ENCODE measurements around the gene ARFGAP3. TPM values are rescaled to one million over a fixed set of nuclear protein-coding genes. Genes with fewer than 3 reads are reported as not detected.

Gene ARFGAP3
- total RNA-seq, 1 donor from 2014 or later: 20.2 TPM

DNA sequence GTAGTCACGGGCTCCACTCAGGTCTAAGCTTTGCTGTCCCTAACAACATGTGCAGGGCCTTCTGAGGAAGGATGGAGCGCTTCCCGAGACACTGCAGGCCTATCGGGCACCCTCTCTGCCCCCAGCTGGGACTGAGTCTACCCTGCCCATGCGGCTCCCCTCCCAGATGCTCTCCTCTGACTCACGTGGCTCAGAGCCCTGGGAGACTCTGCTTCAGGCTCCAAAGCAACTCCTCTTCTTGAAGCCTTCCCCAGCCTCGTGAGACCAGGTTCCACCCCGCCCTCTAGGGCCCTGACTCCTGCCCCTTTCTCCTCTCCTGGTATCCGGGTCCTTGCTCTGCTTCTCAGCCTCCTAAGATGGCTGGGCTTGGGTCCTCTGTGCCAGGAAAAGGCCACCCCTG lies 28.4 kb upstream of the ARFGAP3 start:
- ATAC-seq (no peak), DNase-seq (ENCODE audit: low spot score) (no peak)

DNA sequence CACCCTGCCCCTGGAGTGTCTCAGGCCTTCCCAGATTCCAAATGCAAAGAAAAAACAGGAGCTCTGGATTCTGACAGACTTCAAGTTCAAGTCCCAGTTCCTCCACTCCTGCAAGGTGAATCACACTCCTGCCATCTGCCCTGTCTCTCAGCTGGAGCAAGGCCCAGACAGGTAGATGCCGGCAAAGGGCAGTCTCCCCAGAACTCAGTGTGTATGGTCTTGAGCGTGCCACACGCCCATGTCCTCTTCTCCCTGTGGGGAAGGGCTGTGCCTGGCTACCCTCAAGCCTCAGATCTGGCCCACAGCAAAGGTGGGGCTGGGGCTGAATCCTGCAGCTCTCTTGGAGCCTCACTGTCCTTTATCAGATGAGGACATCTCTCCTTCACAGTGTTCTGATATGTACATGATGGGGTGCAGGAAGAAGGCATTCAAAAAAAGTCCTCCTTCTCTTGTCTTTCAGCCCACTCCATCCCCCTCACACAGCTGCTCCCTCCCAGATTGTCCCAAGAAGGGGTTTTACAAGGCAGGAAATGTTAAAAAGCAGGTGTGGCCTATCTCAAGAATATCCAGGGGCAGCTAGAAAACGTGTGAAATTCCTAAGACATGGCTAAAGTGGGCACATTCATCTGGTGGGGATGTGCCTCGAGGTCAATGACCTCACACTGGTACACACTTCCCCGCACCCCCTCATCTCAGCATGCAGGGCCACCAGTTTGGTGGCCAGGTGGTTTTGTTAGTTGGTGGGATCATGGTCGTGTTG lies 27.7 kb upstream of the ARFGAP3 start:
- DNase-seq (ENCODE audit: low spot score): no peak
- ATAC-seq: no peak

- DNase-seq (ENCODE audit: low spot score): no peak
- ATAC-seq: no peak
Measured at GRCh38 chr22:42883970-42884369, 26.9 kb upstream of the ARFGAP3 start.

DNA sequence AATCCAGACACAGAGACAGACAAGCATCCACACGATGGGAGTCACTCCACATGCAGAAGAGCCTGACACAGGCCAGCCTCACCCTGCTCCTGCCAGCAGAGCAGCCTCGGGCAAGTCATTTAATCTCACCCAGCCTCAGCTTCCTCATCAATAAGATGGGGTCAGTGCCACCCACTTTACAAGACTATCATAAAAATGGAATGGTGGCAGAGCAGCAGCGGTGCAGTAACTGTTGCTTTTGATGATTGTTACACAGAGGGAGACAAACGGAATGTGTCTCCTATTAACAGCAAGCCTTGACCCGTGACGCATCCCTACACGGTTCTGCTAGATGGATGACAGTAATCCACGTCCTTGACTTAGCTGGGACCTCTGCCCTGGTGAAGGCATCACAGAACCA lies 26.0 kb upstream of the ARFGAP3 start:
- DNase-seq (ENCODE audit: low spot score): no peak
- no peak for ATAC-seq

DNA sequence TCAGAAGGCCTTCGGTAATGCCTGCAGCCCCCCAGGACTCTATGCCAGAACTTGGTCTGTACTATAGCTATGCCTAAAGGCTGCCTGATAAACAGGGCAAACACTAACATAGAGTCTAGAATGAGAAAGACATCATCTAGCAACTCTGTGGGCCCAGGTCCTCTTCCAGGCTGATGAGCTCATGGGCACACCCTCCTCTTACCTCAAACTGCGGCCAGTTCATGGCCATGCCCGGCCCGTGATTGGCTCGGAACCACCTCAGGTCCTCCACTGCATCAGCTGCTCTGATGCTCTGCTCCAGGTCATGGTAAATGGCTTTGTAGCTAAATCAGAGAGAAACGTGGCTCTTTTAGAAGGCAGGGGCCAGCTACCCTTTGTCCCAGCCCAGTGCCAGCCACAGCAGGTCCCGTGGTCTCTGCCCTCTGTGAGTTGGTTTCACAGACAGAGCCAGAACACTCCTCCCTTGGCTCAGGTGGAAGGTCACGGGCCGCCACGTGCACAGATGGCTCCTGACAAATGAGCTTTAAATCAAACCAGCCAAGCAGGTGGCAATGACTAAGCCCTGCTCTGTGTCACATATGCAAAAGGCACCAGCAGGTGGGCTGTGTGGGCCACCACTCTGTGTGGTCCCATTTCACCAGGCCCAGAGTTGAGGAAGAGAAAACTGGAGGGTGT lies 25.0 kb upstream of the ARFGAP3 start:
- peak; percentile 96 for DNase-seq (ENCODE audit: low spot score)
- ATAC-seq: peak; percentile 86

DNA sequence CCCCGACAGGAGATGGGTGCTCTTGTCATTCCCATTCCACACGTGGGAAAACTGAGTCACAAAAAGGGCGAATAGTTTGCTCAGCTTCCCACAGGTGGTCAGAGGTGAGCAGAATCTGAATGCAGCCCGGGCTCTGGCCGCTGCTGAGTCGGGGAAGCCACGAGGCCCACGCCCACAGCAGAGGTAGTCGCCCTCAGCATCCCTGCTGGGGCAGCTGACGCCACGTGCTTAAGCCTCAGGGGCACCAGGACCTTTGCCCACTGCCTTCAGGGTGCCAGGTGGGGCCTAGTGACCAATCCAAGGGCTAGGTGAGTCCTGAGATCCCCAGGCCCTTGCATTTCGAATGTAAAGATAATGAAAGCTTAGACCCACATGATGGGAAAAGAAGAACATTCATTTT lies 24.2 kb upstream of the ARFGAP3 start:
- ATAC-seq (no peak), DNase-seq (ENCODE audit: low spot score) (no peak)

DNA sequence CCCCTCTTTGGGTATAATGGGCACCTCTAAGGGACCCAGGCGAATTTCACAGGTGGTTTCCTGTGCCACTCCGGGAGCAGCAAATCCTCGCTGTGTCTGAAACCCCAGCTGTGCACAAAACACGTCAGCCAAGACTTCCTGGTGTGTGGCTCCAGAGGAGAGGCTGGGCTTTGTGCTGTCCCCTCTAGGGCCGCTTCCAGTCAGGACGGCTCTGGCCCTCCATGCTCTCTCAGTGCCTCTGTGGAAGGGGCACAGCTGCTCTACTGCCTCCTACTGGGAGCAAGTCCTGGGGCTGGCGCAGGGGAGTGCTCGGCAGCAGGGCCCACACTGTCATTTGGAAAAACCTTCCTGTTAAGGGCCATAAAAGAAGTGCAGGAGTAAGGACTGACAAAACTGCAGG lies 23.7 kb upstream of the ARFGAP3 start:
- no peak for DNase-seq (ENCODE audit: low spot score)

DNA sequence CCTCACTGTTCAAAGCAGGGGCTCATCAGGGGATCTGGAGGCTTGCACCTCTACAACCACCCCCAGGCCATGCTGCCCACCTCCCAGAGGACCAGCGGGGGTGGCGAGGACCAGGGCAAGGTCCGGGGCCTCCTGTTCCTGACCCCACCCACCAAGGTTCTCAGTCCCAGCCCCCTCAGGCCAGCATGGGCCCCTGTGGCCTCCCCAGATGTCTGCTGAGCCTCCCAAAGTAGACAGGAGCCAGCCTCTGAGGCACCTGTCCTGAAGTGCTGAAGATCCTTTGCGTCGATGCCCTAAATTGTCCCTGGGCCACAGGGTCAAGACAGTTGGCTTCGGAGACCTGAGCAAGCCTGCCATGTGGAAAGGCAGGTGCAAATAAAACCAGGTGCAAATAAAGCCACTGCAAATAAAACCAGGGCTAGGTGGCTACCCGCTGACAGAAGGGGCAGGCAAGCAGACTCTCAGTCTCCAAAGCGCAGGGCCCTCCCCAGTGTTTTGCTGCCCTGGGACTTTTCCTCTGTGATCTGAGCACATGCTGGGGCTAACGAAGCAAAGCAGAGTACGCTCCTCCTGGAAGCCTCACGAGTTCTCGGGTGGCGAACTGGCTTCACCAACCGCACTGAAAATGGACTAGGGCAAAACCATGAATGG lies 22.4 kb upstream of the ARFGAP3 start:
- ATAC-seq: peak; percentile 20
- DNase-seq (ENCODE audit: low spot score): no peak

More for the DNA sequence above, 23.7 kb upstream of the ARFGAP3 start:
- ATAC-seq: no peak

GRCh38 chr22:42878561-42879305 lies 21.7 kb upstream of the ARFGAP3 start:
- ATAC-seq (no peak), DNase-seq (ENCODE audit: low spot score) (no peak)

GRCh38 chr22:42877597-42878340 lies 20.7 kb upstream of the ARFGAP3 start:
- no peak for ATAC-seq
- DNase-seq (ENCODE audit: low spot score): no peak

GRCh38 chr22:42877158-42877557 lies 20.1 kb upstream of the ARFGAP3 start:
- DNase-seq (ENCODE audit: low spot score): no peak

GRCh38 chr22:42876041-42876440 lies 19.0 kb upstream of the ARFGAP3 start:
- ATAC-seq (no peak), DNase-seq (ENCODE audit: low spot score) (no peak)

More at GRCh38 chr22:42877158-42877557, 20.1 kb upstream of the ARFGAP3 start:
- no peak for ATAC-seq

- ATAC-seq: no peak
- no peak for DNase-seq (ENCODE audit: low spot score)
Measured at GRCh38 chr22:42874010-42874409, 16.9 kb upstream of the ARFGAP3 start.

DNA sequence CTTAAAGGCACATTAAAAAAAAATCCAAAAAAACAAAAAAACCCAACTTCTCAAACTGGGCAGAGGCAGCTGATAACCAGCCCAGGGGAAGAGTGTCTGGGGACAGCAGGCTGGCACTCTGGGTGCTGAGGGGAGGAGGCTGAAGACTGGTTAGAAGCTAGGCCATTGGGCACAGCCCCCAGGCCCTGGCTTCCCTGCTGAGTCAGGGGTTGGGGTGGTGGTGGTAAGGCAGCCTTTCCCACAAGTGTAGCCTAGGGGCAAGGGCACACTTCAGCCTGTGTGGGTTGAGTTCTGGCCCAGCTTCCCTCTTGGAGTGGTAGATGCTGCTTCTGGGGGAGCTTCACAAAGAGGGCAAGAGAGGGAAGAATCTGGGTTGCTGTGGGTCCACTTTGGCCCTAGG lies 16.3 kb upstream of the ARFGAP3 start:
- ATAC-seq (no peak), DNase-seq (ENCODE audit: low spot score) (no peak)

DNA sequence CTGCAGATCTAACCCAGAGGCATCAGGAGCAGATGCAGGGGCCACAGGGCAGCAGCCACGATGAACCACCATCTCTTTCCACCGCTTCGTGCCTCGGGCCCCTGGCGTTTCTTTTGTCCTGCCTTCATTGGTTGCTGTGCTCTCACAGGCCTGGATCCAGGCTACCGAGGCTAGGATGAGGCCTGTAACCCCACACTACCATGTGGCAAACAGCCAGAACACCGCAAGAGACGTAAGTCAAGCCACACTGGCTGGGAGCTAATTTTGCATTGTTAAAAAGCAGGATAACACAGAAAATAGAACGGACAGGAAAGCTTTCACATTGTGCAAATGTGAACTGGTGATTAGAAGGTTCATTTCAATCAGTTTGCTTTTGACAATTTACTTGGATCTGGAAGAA lies 15.7 kb upstream of the ARFGAP3 start:
- no peak for DNase-seq (ENCODE audit: low spot score)
- ATAC-seq: no peak

GRCh38 chr22:42871146-42872050 lies 14.3 kb upstream of the ARFGAP3 start:
- ATAC-seq (no peak), DNase-seq (ENCODE audit: low spot score) (no peak)

- ATAC-seq: no peak
- no peak for DNase-seq (ENCODE audit: low spot score)
Measured at GRCh38 chr22:42869888-42870480, 12.9 kb upstream of the ARFGAP3 start.

DNA sequence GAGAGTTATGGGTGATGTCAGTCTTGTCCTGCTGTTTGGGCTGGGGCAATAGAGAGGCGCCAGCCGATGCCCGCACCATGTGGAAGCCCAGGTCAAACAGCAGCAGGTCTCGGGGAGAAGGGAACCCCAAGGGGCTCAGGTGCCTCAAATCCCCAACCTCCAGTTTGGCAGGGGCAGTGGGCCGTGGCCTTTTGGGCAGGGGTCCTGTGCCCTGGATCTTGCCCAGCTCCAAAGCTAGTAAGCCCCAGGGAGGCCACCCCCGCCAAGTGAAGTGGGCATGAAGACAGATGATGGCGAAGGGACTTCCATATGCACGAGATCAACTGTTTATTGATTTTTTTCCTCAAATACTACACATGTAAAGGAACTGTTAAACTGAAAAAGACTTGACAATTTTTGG lies 12.4 kb upstream of the ARFGAP3 start:
- DNase-seq (ENCODE audit: low spot score) (no peak), ATAC-seq (no peak)

DNA sequence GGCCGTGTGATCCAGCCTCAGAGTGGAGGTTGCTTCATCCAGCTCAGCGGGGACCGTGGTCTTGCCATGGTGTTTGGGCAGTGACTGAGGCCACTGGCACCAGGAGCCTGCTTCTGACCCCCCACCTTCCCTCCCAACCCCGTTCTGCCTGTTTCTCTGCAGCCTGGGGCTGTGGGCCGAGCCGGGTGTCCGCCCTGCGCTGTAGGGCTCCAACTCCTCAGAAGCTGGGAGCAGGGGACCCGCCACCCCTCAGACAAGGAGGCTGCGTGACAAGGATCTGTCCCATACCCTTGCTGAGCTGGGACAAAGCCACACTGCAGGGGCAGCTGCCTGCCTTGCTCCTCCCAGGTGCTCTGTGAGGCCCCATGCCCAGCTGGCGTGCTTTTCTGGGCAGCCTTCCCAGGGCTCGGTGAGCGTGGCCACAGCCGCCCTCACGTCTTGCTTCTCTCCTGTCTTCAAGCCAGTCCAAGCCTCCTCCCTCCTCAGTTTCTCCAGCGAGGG lies 11.7 kb upstream of the ARFGAP3 start:
- ATAC-seq: peak; percentile 77

More for the DNA sequence above, 11.7 kb upstream of the ARFGAP3 start:
- peak; percentile 89 for DNase-seq (ENCODE audit: low spot score)

All from left lobe of liver (tissue), 2 donors.